Thoracic aorta endothelial cell (primary cell): ENCODE results near the gene KRTAP2-1. TPM values are rescaled to one million over a fixed set of nuclear protein-coding genes. Genes with fewer than 3 reads are reported as not detected.

ENCODE experiments used
- small RNA-seq: library from RNA; depleted of rRNA; stranded (forward); fragments of <200 nt; gene quantifications from one replicate; pipeline ENCODE3, GENCODE V24; 2012
- total RNA-seq: library from RNA; depleted of rRNA; stranded (reverse); fragments of >200 nt; gene quantifications from 2 replicates; pipeline ENCODE4 v1.2.3, GENCODE V29; 2012

Gene KRTAP2-1, protein sequence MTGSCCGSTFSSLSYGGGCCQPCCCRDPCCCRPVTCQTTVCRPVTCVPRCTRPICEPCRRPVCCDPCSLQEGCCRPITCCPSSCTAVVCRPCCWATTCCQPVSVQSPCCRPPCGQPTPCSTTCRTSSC
- not detected in 2 replicates for total RNA-seq

DNA sequence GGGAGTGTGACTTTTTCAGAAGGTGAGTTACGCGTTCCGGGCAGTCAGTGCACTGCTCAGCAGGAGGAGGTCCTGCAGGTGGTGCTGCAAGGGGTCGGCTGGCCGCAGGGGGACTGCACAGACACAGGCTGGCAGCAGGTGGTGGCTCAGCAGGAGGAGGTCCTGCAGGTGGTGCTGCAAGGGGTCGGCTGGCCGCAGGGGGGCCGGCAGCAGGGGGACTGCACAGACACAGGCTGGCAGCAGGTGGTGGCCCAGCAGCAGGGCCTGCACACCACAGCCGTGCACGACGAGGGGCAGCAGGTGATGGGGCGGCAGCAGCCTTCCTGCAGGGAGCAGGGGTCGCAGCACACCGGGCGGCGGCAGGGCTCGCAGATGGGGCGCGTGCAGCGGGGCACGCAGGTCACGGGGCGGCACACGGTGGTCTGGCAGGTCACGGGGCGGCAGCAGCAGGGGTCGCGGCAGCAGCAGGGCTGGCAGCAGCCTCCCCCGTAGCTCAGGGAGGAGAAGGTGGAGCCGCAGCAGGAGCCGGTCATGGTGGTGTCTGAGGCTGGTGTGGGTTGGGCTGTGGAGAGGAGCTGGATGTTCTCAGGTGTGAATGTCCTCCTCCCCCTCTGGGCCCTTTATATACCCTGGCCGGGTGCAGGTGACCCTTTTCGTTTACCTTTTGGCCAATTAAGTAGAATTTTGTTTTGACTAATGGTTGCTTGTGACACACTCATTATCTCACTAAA is at the start of gene KRTAP2-1:
Gene KRTAP2-1 (minus strand): TSS at position 582 of the 731 bp plus-strand sequence. CDS start 49 bp downstream, at position 533.

DNA sequence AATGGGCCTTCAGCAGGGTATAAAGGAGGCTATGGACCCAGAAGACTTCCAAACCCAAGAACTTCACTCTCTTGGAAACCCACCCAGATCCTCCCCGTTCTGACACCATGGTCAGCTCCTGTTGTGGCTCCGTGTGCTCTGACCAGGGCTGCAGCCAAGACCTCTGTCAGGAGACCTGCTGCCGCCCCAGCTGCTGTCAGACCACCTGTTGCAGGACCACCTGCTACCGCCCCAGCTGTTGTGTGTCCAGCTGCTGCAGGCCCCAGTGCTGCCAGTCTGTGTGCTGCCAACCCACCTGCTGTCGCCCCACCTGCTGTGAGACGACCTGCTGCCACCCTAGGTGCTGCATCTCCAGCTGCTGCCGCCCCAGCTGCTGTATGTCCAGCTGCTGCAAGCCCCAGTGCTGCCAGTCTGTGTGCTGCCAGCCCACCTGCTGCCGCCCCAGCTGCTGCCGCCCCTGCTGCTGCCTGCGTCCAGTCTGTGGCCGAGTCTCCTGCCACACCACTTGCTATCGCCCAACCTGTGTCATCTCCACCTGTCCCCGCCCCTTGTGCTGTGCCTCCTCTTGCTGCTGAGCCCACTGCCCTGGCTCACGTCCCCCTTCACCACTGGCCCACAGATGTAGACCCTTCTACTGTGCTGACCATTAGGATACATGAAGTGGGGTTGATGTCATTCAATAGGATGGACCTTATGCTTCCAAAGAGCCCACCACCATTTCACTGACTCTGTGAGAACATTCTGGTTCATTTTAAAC is 37.2 kb upstream of the KRTAP2-1 start, which contains the start of gene KRTAP4-7:
Gene KRTAP4-7 (plus strand): TSS at position 51 of the 757 bp plus-strand sequence. CDS start 57 bp downstream, at position 108.

DNA sequence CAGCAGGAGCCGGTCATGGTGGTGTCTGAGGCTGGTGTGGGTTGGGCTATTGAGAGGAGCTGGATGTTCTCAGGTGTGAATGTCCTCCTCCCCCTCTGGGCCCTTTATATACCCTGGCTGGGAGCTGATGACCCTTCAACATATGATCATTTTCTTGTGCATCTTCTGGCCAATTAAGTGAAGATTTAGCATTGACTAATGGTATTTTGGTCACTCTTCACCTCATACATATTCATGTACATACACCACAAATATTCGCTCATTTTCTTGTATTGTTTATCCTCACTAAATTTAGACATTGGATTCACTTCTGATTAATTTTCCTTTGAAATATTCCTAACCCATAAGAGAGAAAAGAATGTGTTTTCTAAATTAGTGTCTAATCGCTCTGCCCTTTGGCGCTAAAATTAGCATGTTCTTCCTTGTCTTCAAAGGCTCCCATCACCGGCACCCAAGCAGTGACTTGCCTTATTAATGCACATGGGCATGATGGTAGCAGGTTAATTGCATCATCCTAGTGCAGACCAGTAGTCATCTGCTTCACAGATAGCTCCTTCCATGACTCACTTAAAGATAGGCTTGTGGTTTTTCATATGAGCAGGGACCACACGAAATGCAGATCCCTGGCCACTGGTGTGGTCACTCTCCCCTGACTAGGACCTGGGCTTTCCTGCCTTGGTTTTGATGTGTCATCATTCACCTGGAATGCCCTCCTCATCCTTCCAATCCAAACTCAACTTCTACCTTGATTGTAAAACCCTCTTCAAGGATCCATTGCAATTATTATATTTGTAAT is 18.9 kb upstream of the KRTAP2-1 start, which contains the start of gene KRTAP2-4:
Gene KRTAP2-4 (minus strand): TSS at position 51 of the 796 bp plus-strand sequence. CDS start 34 bp downstream, at position 17.

DNA sequence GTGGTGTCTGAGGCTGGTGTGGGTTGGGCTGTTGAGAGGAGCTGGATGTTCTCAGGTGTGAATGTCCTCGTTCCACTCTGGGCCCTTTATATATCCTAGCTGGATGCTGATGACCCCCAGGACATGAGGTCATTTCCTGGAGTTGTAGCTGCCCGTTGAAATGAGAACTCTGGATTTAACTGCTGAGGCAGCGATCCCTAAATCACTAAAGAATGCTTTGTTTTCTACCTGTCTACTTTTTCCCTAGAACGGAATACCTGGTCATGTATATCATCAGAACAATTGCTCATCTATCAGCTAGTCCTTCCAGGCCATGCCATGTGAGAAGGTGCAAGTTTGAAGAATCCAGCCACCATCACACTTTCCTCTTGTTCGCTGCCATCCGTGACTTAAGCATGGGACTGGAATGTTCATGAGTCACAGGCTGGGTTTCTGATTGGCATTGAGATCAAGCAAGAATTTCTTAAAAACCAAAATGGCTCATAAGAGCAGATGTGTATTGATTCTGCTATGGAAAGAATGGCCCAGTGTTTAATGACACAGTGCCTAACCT is 13.0 kb upstream of the KRTAP2-1 start, which contains the start of gene KRTAP2-3:
Gene KRTAP2-3 (minus strand): TSS at position 63 of the 553 bp plus-strand sequence. CDS start 64 bp downstream, outside the sequence.

DNA sequence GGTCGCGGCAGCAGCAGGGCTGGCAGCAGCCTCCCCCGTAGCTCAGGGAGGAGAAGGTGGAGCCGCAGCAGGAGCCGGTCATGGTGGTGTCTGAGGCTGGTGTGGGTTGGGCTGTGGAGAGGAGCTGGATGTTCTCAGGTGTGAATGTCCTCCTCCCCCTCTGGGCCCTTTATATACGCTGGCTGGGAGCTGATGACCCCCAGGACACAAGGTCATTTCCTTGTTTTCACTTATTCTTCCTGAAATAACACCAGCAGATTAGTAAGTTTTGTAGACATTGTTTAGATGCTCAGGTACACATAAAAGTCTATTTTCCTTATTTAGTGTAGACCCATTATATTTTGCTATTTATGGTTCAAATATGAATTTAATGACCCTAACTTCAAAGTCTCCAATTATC is 8.0 kb upstream of the KRTAP2-1 start, which contains the start of gene KRTAP2-2:
Gene KRTAP2-2 (minus strand): TSS at position 101 of the 400 bp plus-strand sequence. CDS start 19 bp downstream, at position 82.

DNA sequence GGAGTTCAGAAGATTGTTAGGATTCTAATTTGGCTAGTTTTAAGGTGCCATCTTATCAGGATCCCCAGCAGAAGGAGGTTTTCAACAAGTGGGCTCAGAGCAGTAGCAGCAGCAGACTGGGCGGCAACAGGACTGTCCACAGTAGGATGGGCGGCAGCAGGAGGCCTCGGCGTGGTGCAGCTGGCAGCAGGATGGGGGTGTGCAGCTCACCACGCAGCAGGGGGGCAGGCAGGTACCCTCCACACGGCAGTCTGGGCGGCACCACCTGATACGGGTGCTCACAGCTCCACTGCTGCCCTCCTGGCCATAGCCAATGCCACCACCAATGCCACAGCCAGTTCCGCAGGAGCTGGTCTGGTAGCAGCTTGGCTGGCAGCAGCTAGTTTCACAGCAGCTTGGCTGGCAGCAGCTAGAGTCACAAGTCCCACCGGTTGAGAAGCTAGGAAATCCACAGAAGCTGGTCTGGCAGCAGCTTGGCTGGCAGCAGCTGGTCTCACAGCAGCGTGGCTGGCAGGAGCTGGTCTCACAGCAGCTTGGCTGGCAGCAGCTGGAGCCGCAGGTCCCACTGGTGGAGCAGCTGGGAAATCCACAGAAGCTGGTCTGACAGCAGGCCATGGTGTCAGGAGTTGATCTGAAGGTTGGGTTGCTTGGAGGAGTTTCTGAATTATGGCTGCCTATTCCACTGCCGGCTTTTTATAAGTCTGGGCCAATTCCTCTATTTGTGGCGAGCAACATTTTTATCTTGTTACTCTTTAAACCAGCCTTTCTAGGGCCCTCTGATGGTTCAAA is 6.1 kb downstream of the KRTAP2-1 start, which contains the start of gene KRTAP1-1:
Gene KRTAP1-1 (minus strand): TSS at position 668 of the 789 bp plus-strand sequence. CDS start 53 bp downstream, at position 615.

DNA sequence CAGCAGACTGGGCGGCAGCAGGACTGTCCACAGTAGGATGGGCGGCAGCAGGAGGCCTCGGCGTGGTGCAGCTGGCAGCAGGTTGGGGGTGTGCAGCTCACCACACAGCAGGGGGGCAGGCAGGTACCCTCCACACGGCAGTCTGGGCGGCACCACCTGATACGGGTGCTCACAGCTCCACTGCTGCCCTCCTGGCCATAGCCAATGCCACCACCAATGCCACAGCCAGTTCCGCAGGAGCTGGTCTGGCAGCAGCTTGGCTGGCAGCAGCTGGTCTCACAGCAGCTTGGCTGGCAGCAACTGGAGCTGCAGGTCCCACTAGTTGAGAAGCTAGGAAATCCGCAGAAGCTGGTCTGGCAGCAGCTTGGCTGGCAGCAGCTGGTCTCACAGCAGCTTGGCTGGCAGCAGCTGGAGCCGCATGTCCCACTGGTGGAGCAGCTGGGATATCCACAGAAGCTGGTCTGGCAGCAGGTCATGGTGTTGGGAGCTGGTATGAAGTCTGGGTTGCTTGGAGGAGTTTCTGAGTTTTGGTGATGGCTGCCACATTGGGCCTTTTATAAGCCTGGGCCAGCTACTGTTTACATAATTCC is 12.7 kb downstream of the KRTAP2-1 start, which contains the start of gene KRTAP1-3:
Gene KRTAP1-3 (minus strand): TSS at position 529 of the 590 bp plus-strand sequence. CDS start 53 bp downstream, at position 476.

DNA sequence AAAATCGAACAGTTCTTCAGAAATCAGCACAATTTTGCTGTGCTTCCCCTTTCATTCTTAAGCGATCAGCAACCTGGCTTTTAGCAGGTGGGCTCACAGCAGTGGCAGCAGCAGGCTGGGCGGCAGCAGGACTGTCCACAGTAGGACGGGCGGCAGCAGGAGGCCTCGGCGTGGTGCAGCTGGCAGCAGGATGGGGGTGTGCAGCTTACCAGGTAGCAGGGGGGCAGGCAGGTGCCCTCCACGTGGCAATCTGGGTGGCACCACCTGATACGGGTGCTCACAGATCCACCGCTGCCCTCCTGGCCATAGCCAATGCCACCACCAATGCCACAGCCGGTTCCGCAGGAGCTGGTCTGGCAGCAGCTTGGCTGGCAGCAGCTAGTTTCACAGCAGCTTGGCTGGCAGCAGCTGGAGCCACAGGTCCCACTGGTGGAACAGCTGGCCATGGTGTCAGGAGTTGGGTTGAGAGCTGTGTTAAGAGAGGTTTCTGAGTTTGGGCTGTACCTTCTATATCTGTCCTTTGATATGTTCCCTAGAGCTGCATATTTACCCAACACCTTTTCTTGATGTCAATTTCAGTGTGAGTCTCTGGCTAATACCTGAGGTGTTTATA is 17.4 kb downstream of the KRTAP2-1 start, which contains the start of gene KRTAP1-4:
Gene KRTAP1-4 (minus strand): TSS at position 563 of the 613 bp plus-strand sequence. CDS start 117 bp downstream, at position 446.

DNA sequence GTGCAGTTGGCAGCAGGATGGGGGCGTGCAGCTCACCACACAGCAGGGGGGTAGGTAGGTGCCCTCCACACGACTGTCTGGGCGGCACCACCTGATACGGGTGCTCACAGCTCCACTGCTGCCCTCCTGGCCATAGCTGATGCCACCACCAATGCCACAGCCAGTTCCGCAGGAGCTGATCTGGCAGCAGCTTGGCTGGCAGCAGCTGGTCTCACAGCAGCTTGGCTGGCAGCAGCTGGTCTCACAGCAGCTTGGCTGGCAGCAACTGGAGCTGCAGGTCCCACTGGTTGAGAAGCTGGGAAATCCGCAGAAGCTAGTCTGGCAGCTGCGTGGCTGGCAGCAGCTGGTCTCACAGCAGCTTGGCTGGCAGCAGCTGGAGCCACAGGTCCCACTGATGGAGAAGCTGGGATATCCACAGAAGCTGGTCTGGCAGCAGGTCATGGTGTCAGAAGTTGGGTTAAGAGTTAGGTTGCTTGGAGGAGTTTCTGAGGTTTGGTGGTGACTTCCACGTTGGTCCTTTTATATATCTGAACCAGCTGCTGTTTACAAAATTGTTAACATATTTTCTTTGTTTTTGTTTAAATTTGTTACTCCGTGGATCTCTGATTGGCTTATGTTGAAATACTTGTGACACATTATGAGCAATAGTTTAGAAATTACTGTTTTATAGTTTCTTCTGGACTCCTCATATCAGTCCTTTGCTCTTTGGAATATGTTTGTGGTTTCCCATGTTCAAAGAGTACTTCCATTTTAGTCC is 20.2 kb downstream of the KRTAP2-1 start, which contains the start of gene KRTAP1-5:
Gene KRTAP1-5 (minus strand): TSS at position 494 of the 757 bp plus-strand sequence. CDS start 53 bp downstream, at position 441.

DNA sequence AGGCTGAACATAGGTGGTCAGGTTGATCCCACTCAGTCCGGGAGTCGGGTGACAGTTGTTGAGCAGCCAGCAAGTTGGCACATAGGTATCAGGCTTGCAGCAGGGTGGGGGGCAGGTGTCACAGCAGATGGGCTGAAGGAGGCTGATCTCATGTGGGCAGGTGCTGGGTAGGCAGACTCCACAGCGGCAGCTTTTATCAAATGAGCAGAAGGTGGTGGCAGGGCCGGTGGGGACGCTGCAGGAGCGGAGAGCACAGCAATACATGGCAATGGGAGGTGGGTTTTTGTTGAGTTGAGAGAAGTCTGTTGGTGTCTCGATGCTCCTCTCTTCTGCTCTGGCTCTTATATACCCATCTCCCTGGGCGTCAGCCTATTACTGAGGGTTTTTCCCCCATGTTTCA is 38.3 kb downstream of the KRTAP2-1 start, which contains the start of gene KRTAP3-1:
Gene KRTAP3-1 (minus strand): TSS at position 318 of the 400 bp plus-strand sequence. CDS start 54 bp downstream, at position 264.

DNA sequence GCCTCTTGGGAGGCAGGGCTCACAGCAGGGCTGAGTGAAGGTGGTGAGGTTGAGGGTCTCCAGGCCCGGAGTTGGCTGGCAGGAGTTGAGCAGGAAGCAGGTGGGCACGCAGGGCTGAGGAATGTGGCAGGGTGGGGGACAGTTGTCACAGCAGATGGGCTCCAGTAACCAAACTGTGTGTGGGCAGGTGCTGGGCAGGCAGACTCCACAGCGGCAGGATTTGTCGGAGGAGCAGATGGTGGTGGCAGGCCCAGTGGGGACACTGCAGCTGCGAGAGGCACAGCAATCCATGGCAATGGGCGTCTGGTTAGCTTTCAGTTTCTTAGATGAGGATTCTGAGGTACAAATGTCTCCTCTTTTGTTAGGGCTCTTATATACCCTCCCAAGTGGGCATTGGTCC is 47.6 kb downstream of the KRTAP2-1 start, which contains the start of gene KRTAP3-2:
Gene KRTAP3-2 (minus strand): TSS at position 344 of the 400 bp plus-strand sequence. CDS start 53 bp downstream, at position 291.

Small RNA genes lying within 50 kb of the gene (small RNA-seq; reads per million reads assigned to genes)
- not detected for gene KRTAP3-4P

Other genes starting within 250 kb of the KRTAP2-1 start
- not detected in 2 replicates for gene KRT28, start 247.4 kb downstream of the KRTAP2-1 start, total RNA-seq
- gene KRT10, start 224.7 kb downstream of the KRTAP2-1 start, total RNA-seq, result 2.1 and 10.2 TPM in 2 replicates
- not detected in 2 replicates for gene KRT12, start 180.1 kb downstream of the KRTAP2-1 start, total RNA-seq
- gene KRT20, start 162.1 kb downstream of the KRTAP2-1 start, total RNA-seq, result not detected in 2 replicates
- gene KRT23, start 109.7 kb downstream of the KRTAP2-1 start, total RNA-seq, result not detected in 2 replicates
- gene KRT39, start 80.4 kb downstream of the KRTAP2-1 start, total RNA-seq, result not detected in 2 replicates
- gene KRT40, start 63.0 kb downstream of the KRTAP2-1 start, total RNA-seq, result not detected in 2 replicates
- not detected in 2 replicates for gene KRTAP3-3, start 53.2 kb downstream of the KRTAP2-1 start, total RNA-seq
- not detected in 2 replicates for gene KRTAP3-2, start 47.4 kb downstream of the KRTAP2-1 start, total RNA-seq
- gene KRTAP3-1, start 38.2 kb downstream of the KRTAP2-1 start, total RNA-seq, result not detected in 2 replicates
- gene KRTAP1-5, start 20.1 kb downstream of the KRTAP2-1 start, total RNA-seq, result not detected in 2 replicates
- gene KRTAP1-4, start 17.1 kb downstream of the KRTAP2-1 start, total RNA-seq, result not detected in 2 replicates
- gene KRTAP1-3, start 12.4 kb downstream of the KRTAP2-1 start, total RNA-seq, result not detected in 2 replicates
- not detected in 2 replicates for gene KRTAP1-1, start 5.9 kb downstream of the KRTAP2-1 start, total RNA-seq
- gene KRTAP2-2, start 7.9 kb upstream of the KRTAP2-1 start, total RNA-seq, result not detected in 2 replicates
- gene KRTAP2-3, start 12.8 kb upstream of the KRTAP2-1 start, total RNA-seq, result not detected in 2 replicates
- gene KRTAP2-4, start 18.6 kb upstream of the KRTAP2-1 start, total RNA-seq, result not detected in 2 replicates
- not detected in 2 replicates for gene KRTAP4-7, start 36.8 kb upstream of the KRTAP2-1 start, total RNA-seq
- gene KRTAP4-8, start 50.8 kb upstream of the KRTAP2-1 start, total RNA-seq, result not detected in 2 replicates
- not detected in 2 replicates for gene KRTAP4-16, start 54.9 kb upstream of the KRTAP2-1 start, total RNA-seq
- gene KRTAP4-9, start 58.1 kb upstream of the KRTAP2-1 start, total RNA-seq, result not detected in 2 replicates
- not detected in 2 replicates for gene KRTAP4-11, start 71.1 kb upstream of the KRTAP2-1 start, total RNA-seq
- gene KRTAP4-12, start 76.9 kb upstream of the KRTAP2-1 start, total RNA-seq, result not detected in 2 replicates
- not detected in 2 replicates for gene KRTAP4-6, start 93.2 kb upstream of the KRTAP2-1 start, total RNA-seq
- gene KRTAP4-5, start 102.5 kb upstream of the KRTAP2-1 start, total RNA-seq, result not detected in 2 replicates
- gene KRTAP4-4, start 113.4 kb upstream of the KRTAP2-1 start, total RNA-seq, result not detected in 2 replicates
- not detected in 2 replicates for gene KRTAP4-3, start 120.9 kb upstream of the KRTAP2-1 start, total RNA-seq
- not detected in 2 replicates for gene KRTAP4-2, start 130.9 kb upstream of the KRTAP2-1 start, total RNA-seq
- not detected in 2 replicates for gene KRTAP4-1, start 137.6 kb upstream of the KRTAP2-1 start, total RNA-seq
- gene KRTAP9-1, start 142.6 kb upstream of the KRTAP2-1 start, total RNA-seq, result not detected in 2 replicates
- not detected in 2 replicates for gene KRTAP9-2, start 179.3 kb upstream of the KRTAP2-1 start, total RNA-seq
- not detected in 2 replicates for gene KRTAP9-3, start 185.1 kb upstream of the KRTAP2-1 start, total RNA-seq
- gene KRTAP9-8, start 190.7 kb upstream of the KRTAP2-1 start, total RNA-seq, result not detected in 2 replicates
- not detected in 2 replicates for gene KRTAP9-4, start 202.4 kb upstream of the KRTAP2-1 start, total RNA-seq
- gene KRTAP9-9, start 208.1 kb upstream of the KRTAP2-1 start, total RNA-seq, result not detected in 2 replicates
- not detected in 2 replicates for gene KRTAP9-6, start 218.1 kb upstream of the KRTAP2-1 start, total RNA-seq
- gene KRTAP9-7, start 228.4 kb upstream of the KRTAP2-1 start, total RNA-seq, result not detected in 2 replicates